GM12801 (cell line): ENCODE measurements around the gene NAA38.

Experiments used
- TF ChIP-seq, protein P1 (sequence below): IDR thresholded peaks from one replicate; pipeline ENCODE4 v1.5.1; 2011; ENCODE audit warnings: control low read depth; ENCODE audit not compliant: insufficient read length; ENCODE audit errors: extremely low read depth

The NAA38 gene

DNA sequence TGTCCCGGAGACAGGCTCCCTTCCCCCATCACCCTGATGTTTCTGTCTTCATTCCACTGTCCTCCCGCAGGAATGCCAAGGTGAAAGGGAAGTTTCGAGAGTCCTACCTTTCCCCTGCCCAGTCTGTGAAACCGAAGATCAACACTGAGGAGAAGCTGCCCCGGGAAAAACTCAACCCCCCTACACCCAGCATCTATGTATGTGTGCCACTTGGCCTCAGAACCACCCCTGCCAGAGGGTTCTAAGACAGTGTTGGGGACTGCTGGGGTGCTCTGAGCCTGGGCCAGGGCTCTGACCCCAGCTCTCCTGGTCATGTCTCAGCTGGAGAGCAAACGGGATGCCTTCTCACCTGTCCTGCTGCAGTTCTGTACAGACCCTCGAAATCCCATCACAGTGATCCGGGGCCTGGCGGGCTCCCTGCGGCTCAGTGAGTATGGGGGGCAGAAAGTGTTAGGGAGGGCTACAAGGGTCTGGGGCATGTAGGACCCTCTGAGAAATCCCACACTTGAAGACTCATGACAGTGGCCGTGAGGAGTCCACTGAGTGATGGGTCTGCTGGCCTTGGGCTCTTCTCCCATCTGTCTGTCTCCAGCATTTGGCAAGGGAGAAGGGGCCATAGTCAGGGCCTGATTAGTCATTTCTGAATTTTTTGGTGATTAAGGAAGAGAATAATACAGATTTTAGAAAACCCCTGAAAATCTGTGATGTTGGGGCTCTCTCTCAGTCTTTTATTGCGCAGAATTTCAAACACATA, 7.4 kb downstream of the NAA38 start:
- TF ChIP-seq, protein P1, sequence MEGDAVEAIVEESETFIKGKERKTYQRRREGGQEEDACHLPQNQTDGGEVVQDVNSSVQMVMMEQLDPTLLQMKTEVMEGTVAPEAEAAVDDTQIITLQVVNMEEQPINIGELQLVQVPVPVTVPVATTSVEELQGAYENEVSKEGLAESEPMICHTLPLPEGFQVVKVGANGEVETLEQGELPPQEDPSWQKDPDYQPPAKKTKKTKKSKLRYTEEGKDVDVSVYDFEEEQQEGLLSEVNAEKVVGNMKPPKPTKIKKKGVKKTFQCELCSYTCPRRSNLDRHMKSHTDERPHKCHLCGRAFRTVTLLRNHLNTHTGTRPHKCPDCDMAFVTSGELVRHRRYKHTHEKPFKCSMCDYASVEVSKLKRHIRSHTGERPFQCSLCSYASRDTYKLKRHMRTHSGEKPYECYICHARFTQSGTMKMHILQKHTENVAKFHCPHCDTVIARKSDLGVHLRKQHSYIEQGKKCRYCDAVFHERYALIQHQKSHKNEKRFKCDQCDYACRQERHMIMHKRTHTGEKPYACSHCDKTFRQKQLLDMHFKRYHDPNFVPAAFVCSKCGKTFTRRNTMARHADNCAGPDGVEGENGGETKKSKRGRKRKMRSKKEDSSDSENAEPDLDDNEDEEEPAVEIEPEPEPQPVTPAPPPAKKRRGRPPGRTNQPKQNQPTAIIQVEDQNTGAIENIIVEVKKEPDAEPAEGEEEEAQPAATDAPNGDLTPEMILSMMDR: no peak

DNA sequence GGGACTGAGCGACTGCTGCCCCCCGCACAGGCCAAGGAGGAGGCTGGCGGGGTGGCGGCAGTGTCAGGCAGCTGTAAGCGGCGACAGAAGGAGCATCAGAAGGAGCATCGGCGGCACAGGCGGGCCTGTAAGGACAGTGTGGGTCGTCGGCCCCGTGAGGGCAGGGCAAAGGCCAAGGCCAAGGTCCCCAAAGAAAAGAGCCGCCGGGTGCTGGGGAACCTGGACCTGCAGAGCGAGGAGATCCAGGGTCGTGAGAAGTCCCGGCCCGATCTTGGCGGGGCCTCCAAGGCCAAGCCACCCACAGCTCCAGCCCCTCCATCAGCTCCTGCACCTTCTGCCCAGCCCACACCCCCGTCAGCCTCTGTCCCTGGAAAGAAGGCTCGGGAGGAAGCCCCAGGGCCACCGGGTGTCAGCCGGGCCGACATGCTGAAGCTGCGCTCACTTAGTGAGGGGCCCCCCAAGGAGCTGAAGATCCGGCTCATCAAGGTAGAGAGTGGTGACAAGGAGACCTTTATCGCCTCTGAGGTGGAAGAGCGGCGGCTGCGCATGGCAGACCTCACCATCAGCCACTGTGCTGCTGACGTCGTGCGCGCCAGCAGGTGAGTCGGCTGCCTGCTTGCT, 8.1 kb downstream of the NAA38 start:
- TF ChIP-seq, protein P1: no peak

DNA sequence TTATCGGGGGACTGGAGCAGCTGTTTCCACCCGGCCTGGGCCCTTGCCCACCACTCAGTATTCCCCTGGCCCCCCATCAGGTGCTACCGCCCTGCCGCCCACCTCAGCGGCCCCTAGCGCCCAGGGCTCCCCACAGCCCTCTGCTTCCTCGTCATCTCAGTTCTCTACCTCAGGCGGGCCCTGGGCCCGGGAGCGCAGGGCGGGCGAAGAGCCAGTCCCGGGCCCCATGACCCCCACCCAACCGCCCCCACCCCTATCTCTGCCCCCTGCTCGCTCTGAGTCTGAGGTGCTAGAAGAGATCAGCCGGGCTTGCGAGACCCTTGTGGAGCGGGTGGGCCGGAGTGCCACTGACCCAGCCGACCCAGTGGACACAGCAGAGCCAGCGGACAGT, 8.6 kb downstream of the NAA38 start:
- TF ChIP-seq, protein P1: no peak

DNA sequence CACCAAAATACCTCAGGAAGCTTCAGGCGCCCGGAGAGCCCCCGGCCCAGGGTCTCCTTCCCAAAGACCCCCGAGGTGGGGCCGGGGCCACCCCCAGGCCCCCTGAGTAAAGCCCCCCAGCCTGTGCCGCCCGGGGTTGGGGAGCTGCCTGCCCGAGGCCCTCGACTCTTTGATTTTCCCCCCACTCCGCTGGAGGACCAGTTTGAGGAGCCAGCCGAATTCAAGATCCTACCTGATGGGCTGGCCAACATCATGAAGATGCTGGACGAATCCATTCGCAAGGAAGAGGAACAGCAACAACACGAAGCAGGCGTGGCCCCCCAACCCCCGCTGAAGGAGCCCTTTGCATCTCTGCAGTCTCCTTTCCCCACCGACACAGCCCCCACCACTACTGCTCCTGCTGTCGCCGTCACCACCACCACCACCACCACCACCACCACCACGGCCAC, 9.2 kb downstream of the NAA38 start:
- TF ChIP-seq, protein P1: no peak

DNA sequence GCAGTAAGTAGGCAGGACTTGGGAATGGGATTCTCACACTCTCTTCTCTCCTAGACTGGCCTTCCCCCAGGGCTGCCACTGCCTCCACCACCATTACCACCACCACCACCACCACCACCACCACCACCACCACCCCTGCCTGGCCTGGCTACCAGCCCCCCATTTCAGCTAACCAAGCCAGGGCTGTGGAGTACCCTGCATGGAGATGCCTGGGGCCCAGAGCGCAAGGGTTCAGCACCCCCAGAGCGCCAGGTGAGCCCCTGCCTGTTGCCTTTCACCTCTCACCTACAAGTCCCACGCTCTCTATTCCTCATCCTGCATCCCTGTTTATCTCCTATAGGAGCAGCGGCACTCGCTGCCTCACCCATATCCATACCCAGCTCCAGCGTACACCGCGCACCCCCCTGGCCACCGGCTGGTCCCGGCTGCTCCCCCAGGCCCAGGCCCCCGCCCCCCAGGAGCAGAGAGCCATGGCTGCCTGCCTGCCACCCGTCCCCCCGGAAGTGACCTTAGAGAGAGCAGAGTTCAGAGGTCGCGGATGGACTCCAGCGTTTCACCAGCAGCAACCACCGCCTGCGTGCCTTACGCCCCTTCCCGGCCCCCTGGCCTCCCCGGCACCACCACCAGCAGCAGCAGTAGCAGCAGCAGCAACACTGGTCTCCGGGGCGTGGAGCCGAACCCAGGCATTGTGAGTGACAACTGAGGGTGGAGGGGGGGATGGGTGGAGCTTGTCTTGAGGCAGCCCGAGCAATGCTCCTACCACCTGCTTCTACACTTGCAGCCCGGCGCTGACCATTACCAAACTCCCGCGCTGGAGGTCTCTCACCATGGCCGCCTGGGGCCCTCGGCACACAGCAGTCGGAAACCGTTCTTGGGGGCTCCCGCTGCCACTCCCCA, 10.3 kb downstream of the NAA38 start:
- TF ChIP-seq, protein P1: no peak

DNA sequence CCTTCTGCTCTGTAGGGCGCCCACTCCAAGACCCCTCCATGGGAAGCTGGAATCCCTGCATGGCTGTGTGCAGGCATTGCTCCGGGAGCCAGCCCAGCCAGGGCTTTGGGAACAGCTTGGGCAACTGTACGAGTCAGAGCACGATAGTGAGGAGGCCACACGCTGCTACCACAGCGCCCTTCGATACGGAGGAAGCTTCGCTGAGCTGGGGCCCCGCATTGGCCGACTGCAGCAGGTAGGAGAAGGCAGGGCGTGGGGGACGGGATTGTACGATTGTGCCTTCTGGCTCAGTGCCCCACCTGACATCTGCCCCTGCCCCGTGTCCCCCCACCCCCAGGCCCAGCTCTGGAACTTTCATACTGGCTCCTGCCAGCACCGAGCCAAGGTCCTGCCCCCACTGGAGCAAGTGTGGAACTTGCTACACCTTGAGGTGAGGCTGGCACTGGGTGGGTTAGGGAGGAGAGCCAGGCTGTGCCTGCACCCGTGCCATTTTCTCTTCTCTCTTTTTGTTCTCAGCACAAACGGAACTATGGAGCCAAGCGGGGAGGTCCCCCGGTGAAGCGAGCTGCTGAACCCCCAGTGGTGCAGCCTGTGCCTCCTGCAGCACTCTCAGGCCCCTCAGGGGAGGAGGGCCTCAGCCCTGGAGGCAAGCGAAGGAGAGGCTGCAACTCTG, 11.2 kb downstream of the NAA38 start:
- TF ChIP-seq, protein P1: no peak
